ENCODE data around the gene KANSL3.

The KANSL3 gene

GRCh38 chr2:96651793-96652192 is 13.7 kb upstream of the KANSL3 start:
- no peak for DNase-seq (ENCODE audit: low read depth)
- no peak overlapping the region for H3K4me3 ChIP-seq (ENCODE audit: low read length)
- TF ChIP-seq CTCF (conservative IDR thresholded peaks at IDR 0.05; ENCODE audit: low read length) = no peak

GRCh38 chr2:96649342-96649741 is 11.2 kb upstream of the KANSL3 start:
- no peak for DNase-seq (ENCODE audit: low read depth)
- no peak overlapping the region for H3K4me3 ChIP-seq (ENCODE audit: low read length)
- no peak for TF ChIP-seq CTCF (conservative IDR thresholded peaks at IDR 0.05; ENCODE audit: low read length)

- no peak for TF ChIP-seq CTCF (conservative IDR thresholded peaks at IDR 0.05; ENCODE audit: low read length)
- no peak overlapping the region for H3K4me3 ChIP-seq (ENCODE audit: low read length)
- DNase-seq (ENCODE audit: low read depth) = no peak
These were observed 10.3 kb upstream of the KANSL3 start for GRCh38 chr2:96648306-96648930.

- DNase-seq (ENCODE audit: low read depth) = peak; percentile 17
- no peak overlapping the region for H3K4me3 ChIP-seq (ENCODE audit: low read length)
- TF ChIP-seq CTCF (conservative IDR thresholded peaks at IDR 0.05; ENCODE audit: low read length) = no peak
These were observed 9.6 kb upstream of the KANSL3 start for GRCh38 chr2:96647681-96648080.

GRCh38 chr2:96642564-96643360 is 4.7 kb upstream of the KANSL3 start, which contains the start of gene FER1L5:
FER1L5 (plus strand) TSS chr2:96642764; CDS start chr2:96642837, 73 bp downstream.
- no peak for TF ChIP-seq CTCF (conservative IDR thresholded peaks at IDR 0.05; ENCODE audit: low read length)
- H3K4me3 ChIP-seq (ENCODE audit: low read length) = peak within 1 kb of the TSS; percentile 45
- peak; percentile 49 for DNase-seq (ENCODE audit: low read depth)

GRCh38 chr2:96637385-96638143 is 548 bp downstream of the KANSL3 start:
- peak overlapping the region; percentile 79 for H3K4me3 ChIP-seq (ENCODE audit: low read length)
- peak; percentile 89 for DNase-seq (ENCODE audit: low read depth)
- no peak for TF ChIP-seq CTCF (conservative IDR thresholded peaks at IDR 0.05; ENCODE audit: low read length)

All from AG10803 (cell line).